Measurements from ENCODE around the gene PAX7. TPM values are rescaled to one million over a fixed set of nuclear protein-coding genes. Genes with fewer than 3 reads are reported as not detected.

Gene PAX7
- not detected for total RNA-seq

GRCh38 chr1:18630511-18631495 is at the start of gene PAX7:
Gene PAX7, plus strand, starts transcription at chr1:18630846. Its CDS starts 758 bp downstream, at chr1:18631604.

Small RNAs within 50 kb of the gene (small RNA-seq; reads per million reads assigned to genes)
- 0 reads per million in 2 donors for gene AL031737.1

Other genes starting within 250 kb of the PAX7 start
- gene KLHDC7A, start 149.9 kb upstream of the PAX7 start, total RNA-seq, result not detected
- gene TAS1R2, start 228.8 kb downstream of the PAX7 start, total RNA-seq, result not detected

All from melanocyte of skin (primary cell).